HL-60 (cell line): ENCODE results near the gene ZBTB33.

Experiments used
- GABPA ChIP-seq: IDR thresholded peaks from 2 replicates; pipeline ENCODE4 v1.6.1; 2012; ENCODE audit warnings: low read depth
- POLR2AphosphoS5 ChIP-seq: IDR thresholded peaks from 2 replicates; pipeline ENCODE4 v1.6.1; 2012; ENCODE audit warnings: low read depth
- SPI1 ChIP-seq: IDR thresholded peaks from 2 replicates; pipeline ENCODE4 v1.6.1; 2012; ENCODE audit warnings: low read depth, mild to moderate bottlenecking, borderline replicate concordance
- TF ChIP-seq, protein P1 (sequence below): IDR thresholded peaks from one replicate; pipeline ENCODE4 v1.5.1; 2011; ENCODE audit warnings: low read length, control low read depth, inconsistent platforms; ENCODE audit not compliant: insufficient read depth
- TF ChIP-seq, protein P2 (sequence below): IDR thresholded peaks from 2 replicates; pipeline ENCODE4 v1.6.1; 2012; ENCODE audit warnings: low read depth; ENCODE audit not compliant: insufficient replicate concordance

DNA sequence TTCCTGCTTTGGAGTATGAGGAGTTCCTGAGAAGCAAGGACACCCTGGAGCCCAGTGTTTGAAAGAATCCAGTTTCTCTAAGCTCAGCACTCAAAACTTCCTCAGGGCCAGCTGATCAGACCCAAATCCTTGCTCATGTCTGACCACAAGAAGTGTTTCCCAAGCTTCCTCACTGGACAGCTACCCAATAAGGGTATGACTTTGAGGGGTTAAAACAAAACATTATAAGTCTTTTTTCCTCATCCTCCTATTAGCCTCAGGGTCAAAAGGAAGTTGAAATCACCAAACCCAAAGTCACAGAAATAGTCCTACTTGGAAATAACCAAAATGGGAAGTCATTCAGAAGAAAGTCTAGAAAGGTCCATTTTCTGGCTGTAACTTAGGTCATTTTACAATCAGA lies 13.7 kb downstream of the ZBTB33 start:
- TF ChIP-seq, protein P1, sequence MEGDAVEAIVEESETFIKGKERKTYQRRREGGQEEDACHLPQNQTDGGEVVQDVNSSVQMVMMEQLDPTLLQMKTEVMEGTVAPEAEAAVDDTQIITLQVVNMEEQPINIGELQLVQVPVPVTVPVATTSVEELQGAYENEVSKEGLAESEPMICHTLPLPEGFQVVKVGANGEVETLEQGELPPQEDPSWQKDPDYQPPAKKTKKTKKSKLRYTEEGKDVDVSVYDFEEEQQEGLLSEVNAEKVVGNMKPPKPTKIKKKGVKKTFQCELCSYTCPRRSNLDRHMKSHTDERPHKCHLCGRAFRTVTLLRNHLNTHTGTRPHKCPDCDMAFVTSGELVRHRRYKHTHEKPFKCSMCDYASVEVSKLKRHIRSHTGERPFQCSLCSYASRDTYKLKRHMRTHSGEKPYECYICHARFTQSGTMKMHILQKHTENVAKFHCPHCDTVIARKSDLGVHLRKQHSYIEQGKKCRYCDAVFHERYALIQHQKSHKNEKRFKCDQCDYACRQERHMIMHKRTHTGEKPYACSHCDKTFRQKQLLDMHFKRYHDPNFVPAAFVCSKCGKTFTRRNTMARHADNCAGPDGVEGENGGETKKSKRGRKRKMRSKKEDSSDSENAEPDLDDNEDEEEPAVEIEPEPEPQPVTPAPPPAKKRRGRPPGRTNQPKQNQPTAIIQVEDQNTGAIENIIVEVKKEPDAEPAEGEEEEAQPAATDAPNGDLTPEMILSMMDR = no peak
- no peak for TF ChIP-seq GABPA
- TF ChIP-seq POLR2AphosphoS5 = no peak
- TF ChIP-seq SPI1 = no peak
- TF ChIP-seq, protein P2, sequence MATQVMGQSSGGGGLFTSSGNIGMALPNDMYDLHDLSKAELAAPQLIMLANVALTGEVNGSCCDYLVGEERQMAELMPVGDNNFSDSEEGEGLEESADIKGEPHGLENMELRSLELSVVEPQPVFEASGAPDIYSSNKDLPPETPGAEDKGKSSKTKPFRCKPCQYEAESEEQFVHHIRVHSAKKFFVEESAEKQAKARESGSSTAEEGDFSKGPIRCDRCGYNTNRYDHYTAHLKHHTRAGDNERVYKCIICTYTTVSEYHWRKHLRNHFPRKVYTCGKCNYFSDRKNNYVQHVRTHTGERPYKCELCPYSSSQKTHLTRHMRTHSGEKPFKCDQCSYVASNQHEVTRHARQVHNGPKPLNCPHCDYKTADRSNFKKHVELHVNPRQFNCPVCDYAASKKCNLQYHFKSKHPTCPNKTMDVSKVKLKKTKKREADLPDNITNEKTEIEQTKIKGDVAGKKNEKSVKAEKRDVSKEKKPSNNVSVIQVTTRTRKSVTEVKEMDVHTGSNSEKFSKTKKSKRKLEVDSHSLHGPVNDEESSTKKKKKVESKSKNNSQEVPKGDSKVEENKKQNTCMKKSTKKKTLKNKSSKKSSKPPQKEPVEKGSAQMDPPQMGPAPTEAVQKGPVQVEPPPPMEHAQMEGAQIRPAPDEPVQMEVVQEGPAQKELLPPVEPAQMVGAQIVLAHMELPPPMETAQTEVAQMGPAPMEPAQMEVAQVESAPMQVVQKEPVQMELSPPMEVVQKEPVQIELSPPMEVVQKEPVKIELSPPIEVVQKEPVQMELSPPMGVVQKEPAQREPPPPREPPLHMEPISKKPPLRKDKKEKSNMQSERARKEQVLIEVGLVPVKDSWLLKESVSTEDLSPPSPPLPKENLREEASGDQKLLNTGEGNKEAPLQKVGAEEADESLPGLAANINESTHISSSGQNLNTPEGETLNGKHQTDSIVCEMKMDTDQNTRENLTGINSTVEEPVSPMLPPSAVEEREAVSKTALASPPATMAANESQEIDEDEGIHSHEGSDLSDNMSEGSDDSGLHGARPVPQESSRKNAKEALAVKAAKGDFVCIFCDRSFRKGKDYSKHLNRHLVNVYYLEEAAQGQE = no peak
